Osteoblast (primary cell): Measurements from ENCODE around the gene TRIM46. TPM values are rescaled to one million over a fixed set of nuclear protein-coding genes. Genes with fewer than 3 reads are reported as not detected.
"Not testable (repeated sequence)": the region's sequence is repeated elsewhere in the genome, so short reads cannot be mapped to it uniquely, and the experiment has no call there.

ENCODE experiments used
- DNase-seq: peaks from one replicate; pipeline ENCODE4 v3.0.0; 2011; ENCODE audit warnings: low spot score, mixed read lengths; ENCODE audit not compliant: insufficient read length; ENCODE audit errors: missing footprints
- H2AFZ ChIP-seq: 2 replicates; pipeline ENCODE4 v1.6.0; 2011; ENCODE audit warnings: mild to moderate bottlenecking, low read length
- H3K27ac ChIP-seq: 2 replicates; pipeline ENCODE4 v1.5.1; 2011; ENCODE audit warnings: mild to moderate bottlenecking, low read depth, low read length, moderate library complexity
- H3K27me3 ChIP-seq: 2 replicates; pipeline ENCODE4 v1.6.0; 2012; ENCODE audit warnings: mild to moderate bottlenecking, control low read depth, inconsistent platforms, low read length, moderate library complexity; ENCODE audit not compliant: insufficient read depth
- H3K36me3 ChIP-seq: 2 replicates; pipeline ENCODE4 v1.5.1; 2011; ENCODE audit warnings: mild to moderate bottlenecking, low read length, control low read depth, moderate library complexity; ENCODE audit not compliant: insufficient read depth
- H3K4me1 ChIP-seq: 2 replicates; pipeline ENCODE4 v1.5.1; 2011; ENCODE audit warnings: mild to moderate bottlenecking, low read length, control low read depth, moderate library complexity; ENCODE audit not compliant: insufficient read depth
- H3K4me2 ChIP-seq: 2 replicates; pipeline ENCODE4 v1.6.0; 2011; ENCODE audit warnings: mild to moderate bottlenecking, low read length; ENCODE audit not compliant: insufficient read depth
- H3K4me3 ChIP-seq: fragments of 200-600 bp; sonication (generic); 3 replicates; pipeline ENCODE4 v1.5.1; 2012; ENCODE audit warnings: mild to moderate bottlenecking, low read length, inconsistent platforms; ENCODE audit not compliant: insufficient read depth
- H3K79me2 ChIP-seq: 2 replicates; pipeline ENCODE4 v1.6.0; 2012; ENCODE audit warnings: mild to moderate bottlenecking, low read length, control low read depth, inconsistent platforms; ENCODE audit not compliant: insufficient read depth
- H3K9me3 ChIP-seq: 2 replicates; pipeline ENCODE4 v1.5.1; 2011; ENCODE audit warnings: low read depth, low read length, control low read depth
- H4K20me1 ChIP-seq: 2 replicates; pipeline ENCODE4 v1.6.0; 2012; ENCODE audit warnings: mild to moderate bottlenecking, low read length, control low read depth; ENCODE audit not compliant: insufficient read depth
- total RNA-seq: library from RNA; depleted of rRNA; stranded (reverse); fragments of >200 nt; gene quantifications from 2 replicates; pipeline ENCODE4 v1.2.3, GENCODE V29; 2012
- TF ChIP-seq, protein P1 (sequence below): IDR thresholded peaks from 2 replicates; pipeline ENCODE4 v1.5.1; 2011; ENCODE audit warnings: mild to moderate bottlenecking, low read depth, low read length, moderate library complexity; ENCODE audit errors: extremely low read depth

The TRIM46 gene
- total RNA-seq, 1 donor: 3.3 TPM

DNA sequence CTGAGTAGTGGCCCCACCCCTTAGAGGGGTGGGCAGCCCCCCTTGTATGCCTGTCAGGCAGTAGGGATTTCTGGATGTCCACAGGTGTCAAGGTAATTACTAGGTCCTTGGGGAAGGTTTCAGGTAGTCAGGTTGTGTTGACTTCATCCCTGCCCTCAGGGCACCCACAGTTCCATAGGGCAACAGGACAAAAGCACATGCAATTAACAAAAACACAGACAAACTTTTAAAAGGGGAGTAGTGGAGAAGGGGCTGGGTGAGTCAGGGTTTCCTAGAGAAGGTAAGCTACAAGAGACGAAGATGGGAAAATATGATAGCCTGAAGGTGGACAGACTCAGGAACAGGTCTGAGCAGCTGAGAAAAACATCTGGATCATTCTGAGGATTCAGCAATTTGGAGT lies 14.7 kb upstream of the TRIM46 start:
- no peak overlapping the region for H2AFZ ChIP-seq
- H4K20me1 ChIP-seq: no peaks in the 10 kb centered on the region
- no peaks in the 10 kb centered on the region for H3K4me1 ChIP-seq
- H3K79me2 ChIP-seq: no peaks in the 10 kb centered on the region
- no peak overlapping the region for H3K4me3 ChIP-seq
- DNase-seq: peak; percentile 46
- TF ChIP-seq, protein P1, sequence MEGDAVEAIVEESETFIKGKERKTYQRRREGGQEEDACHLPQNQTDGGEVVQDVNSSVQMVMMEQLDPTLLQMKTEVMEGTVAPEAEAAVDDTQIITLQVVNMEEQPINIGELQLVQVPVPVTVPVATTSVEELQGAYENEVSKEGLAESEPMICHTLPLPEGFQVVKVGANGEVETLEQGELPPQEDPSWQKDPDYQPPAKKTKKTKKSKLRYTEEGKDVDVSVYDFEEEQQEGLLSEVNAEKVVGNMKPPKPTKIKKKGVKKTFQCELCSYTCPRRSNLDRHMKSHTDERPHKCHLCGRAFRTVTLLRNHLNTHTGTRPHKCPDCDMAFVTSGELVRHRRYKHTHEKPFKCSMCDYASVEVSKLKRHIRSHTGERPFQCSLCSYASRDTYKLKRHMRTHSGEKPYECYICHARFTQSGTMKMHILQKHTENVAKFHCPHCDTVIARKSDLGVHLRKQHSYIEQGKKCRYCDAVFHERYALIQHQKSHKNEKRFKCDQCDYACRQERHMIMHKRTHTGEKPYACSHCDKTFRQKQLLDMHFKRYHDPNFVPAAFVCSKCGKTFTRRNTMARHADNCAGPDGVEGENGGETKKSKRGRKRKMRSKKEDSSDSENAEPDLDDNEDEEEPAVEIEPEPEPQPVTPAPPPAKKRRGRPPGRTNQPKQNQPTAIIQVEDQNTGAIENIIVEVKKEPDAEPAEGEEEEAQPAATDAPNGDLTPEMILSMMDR: no peak
- no peaks in the 10 kb centered on the region for H3K27me3 ChIP-seq
- H3K36me3 ChIP-seq: no peaks in the 10 kb centered on the region
- no peak overlapping the region for H3K4me2 ChIP-seq
- H3K27ac ChIP-seq: no peak overlapping the region
- no peaks in the 10 kb centered on the region for H3K9me3 ChIP-seq

GRCh38 chr1:155160128-155160527 lies 13.5 kb upstream of the TRIM46 start:
- DNase-seq: no peak
- H3K36me3 ChIP-seq: no peaks in the 10 kb centered on the region
- H4K20me1 ChIP-seq: no peaks in the 10 kb centered on the region
- no peak overlapping the region for H2AFZ ChIP-seq
- TF ChIP-seq, protein P1: no peak
- H3K4me1 ChIP-seq: no peaks in the 10 kb centered on the region
- H3K27me3 ChIP-seq: no peaks in the 10 kb centered on the region
- H3K4me3 ChIP-seq: no peak overlapping the region
- H3K79me2 ChIP-seq: no peaks in the 10 kb centered on the region
- H3K4me2 ChIP-seq: no peak overlapping the region
- H3K27ac ChIP-seq: no peak overlapping the region
- H3K9me3 ChIP-seq: no peaks in the 10 kb centered on the region

DNA sequence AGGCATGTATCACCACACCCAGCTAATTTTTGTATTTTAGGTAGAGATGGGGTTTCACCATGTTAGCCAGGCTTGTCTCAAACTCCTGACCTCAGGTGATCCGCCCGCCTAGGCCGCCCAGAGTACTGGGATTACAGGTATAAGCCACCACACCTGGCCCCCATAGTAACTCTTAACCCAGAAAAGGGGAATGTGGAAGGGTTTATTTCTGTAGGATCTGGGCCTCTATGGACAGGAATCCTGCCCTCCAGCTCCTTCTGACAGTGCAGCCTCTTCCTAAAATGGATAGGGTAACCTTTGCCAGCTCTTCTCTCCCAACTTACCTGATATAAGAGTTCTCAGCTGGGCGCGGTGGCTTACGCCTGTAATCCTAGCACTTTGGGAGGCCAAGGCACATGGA lies 11.0 kb upstream of the TRIM46 start:
- DNase-seq, H3K79me2 ChIP-seq, H3K4me3 ChIP-seq, H3K9me3 ChIP-seq, H3K36me3 ChIP-seq, H4K20me1 ChIP-seq, H3K4me1 ChIP-seq, H3K4me2 ChIP-seq, H3K27ac ChIP-seq, H2AFZ ChIP-seq: not testable (repeated sequence)
- peaks cover 11% of the 10 kb centered on the region for H3K27me3 ChIP-seq

GRCh38 chr1:155163785-155164184 lies 9.9 kb upstream of the TRIM46 start:
- not testable (repeated sequence) for H3K27ac ChIP-seq

DNA sequence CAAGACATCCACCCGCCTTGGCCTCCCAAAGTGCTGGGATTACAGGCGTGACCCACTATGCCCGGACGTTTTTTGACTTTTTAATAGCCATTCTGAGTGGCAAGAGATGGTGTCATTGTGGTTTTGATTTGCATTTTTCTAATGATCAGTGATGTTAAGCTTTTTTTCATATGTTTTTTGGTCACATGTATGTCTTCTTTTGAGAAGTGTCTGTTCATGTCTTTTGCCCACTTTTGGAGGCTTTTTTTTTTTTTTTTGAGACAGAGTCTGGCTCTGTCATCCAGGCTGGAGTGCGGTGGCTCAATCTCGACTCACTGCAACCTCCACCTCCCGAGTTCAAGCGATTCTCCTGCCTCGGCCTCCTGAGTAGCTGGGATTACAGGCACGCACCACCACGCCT lies 9.0 kb upstream of the TRIM46 start:
- not testable (repeated sequence) for DNase-seq, H3K79me2 ChIP-seq, H3K27ac ChIP-seq, H3K4me1 ChIP-seq, H2AFZ ChIP-seq, H3K4me2 ChIP-seq, H3K4me3 ChIP-seq, H3K9me3 ChIP-seq
- peaks cover 11% of the 10 kb centered on the region for H3K27me3 ChIP-seq
- peaks cover 13% of the 10 kb centered on the region for H3K36me3 ChIP-seq
- peaks cover 10% of the 10 kb centered on the region for H4K20me1 ChIP-seq

More at GRCh38 chr1:155163785-155164184, 9.9 kb upstream of the TRIM46 start:
- not testable (repeated sequence) for H3K4me3 ChIP-seq, H3K4me2 ChIP-seq, H3K79me2 ChIP-seq, H3K36me3 ChIP-seq, DNase-seq, H2AFZ ChIP-seq, H3K4me1 ChIP-seq, H3K9me3 ChIP-seq, H4K20me1 ChIP-seq
- peaks cover 11% of the 10 kb centered on the region for H3K27me3 ChIP-seq
